Loucy (cell line): Measurements from ENCODE around the gene MAN1C1.

ENCODE experiments used
- H2AFZ ChIP-seq: fragments of 200-600 bp; sonication (generic); 2 replicates; pipeline ENCODE4 v1.6.0; 2016; ENCODE audit warnings: antibody characterized with exemption, mild to moderate bottlenecking, low read length, moderate library complexity
- H3F3A ChIP-seq: fragments of 200-600 bp; 2 replicates; pipeline ENCODE4 v1.6.0; 2016; ENCODE audit warnings: antibody characterized with exemption, low read depth, mild to moderate bottlenecking
- H3K27me3 ChIP-seq: fragments of 200-600 bp; sonication (generic); 2 replicates; pipeline ENCODE4 v1.6.1; 2014; ENCODE audit warnings: low read length, mild to moderate bottlenecking; ENCODE audit not compliant: insufficient read depth, poor library complexity, severe bottlenecking
- H3K36me3 ChIP-seq: fragments of 200-600 bp; sonication (generic); 2 replicates; pipeline ENCODE4 v1.6.1; 2016; ENCODE audit warnings: low read length; ENCODE audit not compliant: insufficient read depth
- H3K4me1 ChIP-seq: fragments of 200-600 bp; sonication (generic); 2 replicates; pipeline ENCODE4 v1.5.1; 2014; ENCODE audit warnings: low read length, mild to moderate bottlenecking; ENCODE audit not compliant: insufficient read depth, poor library complexity, severe bottlenecking
- H3K4me2 ChIP-seq: fragments of 200-600 bp; sonication (generic); 2 replicates; pipeline ENCODE4 v1.6.0; 2014; ENCODE audit warnings: antibody characterized with exemption, low read length, low read depth, mild to moderate bottlenecking; ENCODE audit not compliant: poor library complexity, severe bottlenecking
- H3K4me3 ChIP-seq: fragments of 200-600 bp; sonication (generic); 2 replicates; pipeline ENCODE4 v1.5.1; 2014; ENCODE audit warnings: low read length, mild to moderate bottlenecking, mixed read lengths; ENCODE audit not compliant: poor library complexity, severe bottlenecking
- H3K79me2 ChIP-seq: fragments of 200-600 bp; sonication (generic); 2 replicates; pipeline ENCODE4 v1.6.1; 2014; ENCODE audit warnings: low read length; ENCODE audit not compliant: insufficient read depth
- H3K9ac ChIP-seq: fragments of 200-600 bp; sonication (generic); 2 replicates; pipeline ENCODE4 v1.6.0; 2014; ENCODE audit warnings: mild to moderate bottlenecking, low read depth, low read length, moderate library complexity; ENCODE audit not compliant: poor library complexity, severe bottlenecking
- H3K9me2 ChIP-seq: fragments of 200-600 bp; sonication (generic); replicated peaks from 2 replicates; pipeline ENCODE4 v1.6.1; 2016; ENCODE audit warnings: low read depth, low read length, mixed read lengths
- H3K9me3 ChIP-seq: fragments of 200-600 bp; sonication (generic); 2 replicates; pipeline ENCODE4 v1.6.1; 2014; ENCODE audit warnings: mild to moderate bottlenecking, antibody characterized with exemption, low read length, low read depth; ENCODE audit not compliant: insufficient read depth
- H4K20me1 ChIP-seq: fragments of 200-600 bp; sonication (generic); 2 replicates; pipeline ENCODE4 v1.6.0; 2014; ENCODE audit warnings: antibody characterized with exemption, low read length, mild to moderate bottlenecking; ENCODE audit not compliant: insufficient read depth, poor library complexity, severe bottlenecking
- CTCF ChIP-seq: fragments of 200-600 bp; sonication (generic); conservative IDR thresholded peaks from 2 replicates; pipeline ENCODE4 v1.5.1; 2014; ENCODE audit warnings: mild to moderate bottlenecking, antibody characterized with exemption, low read length
- EZH2phosphoT487 ChIP-seq: fragments of 200-600 bp; IDR thresholded peaks from 2 replicates; pipeline ENCODE4 v1.6.1; 2018; ENCODE audit warnings: antibody characterized with exemption, mild to moderate bottlenecking, moderate library complexity, borderline replicate concordance

MAN1C1 gene

GRCh38 chr1:25607123-25607522 lies 9.5 kb upstream of the MAN1C1 start:
- no peaks in the 10 kb centered on the region for H3K9me2 ChIP-seq
- H3K4me2 ChIP-seq, result no peak overlapping the region

GRCh38 chr1:25608488-25609178 lies 8.0 kb upstream of the MAN1C1 start:
- Histone ChIP-seq H3K79me2 (no peaks in the 10 kb centered on the region), H3K4me3 (no peak overlapping the region), H3K4me2 (peak overlapping the region; percentile 58), H3K36me3 (no peaks in the 10 kb centered on the region), H2AFZ (no peak overlapping the region), H3K9me3 (no peaks in the 10 kb centered on the region), H3K9ac (no peak overlapping the region), H4K20me1 (no peaks in the 10 kb centered on the region), H3K27me3 (peaks cover 9% of the 10 kb centered on the region), H3F3A (no peaks in the 10 kb centered on the region), H3K4me1 (peaks cover 5% of the 10 kb centered on the region), H3K9me2 (no peaks in the 10 kb centered on the region)
- no peak for TF ChIP-seq EZH2phosphoT487
- peak; percentile 48 for TF ChIP-seq CTCF

More at GRCh38 chr1:25607123-25607522, 9.5 kb upstream of the MAN1C1 start:
- no peak overlapping the region for H2AFZ ChIP-seq
- TF ChIP-seq EZH2phosphoT487 (no peak), CTCF (no peak)
- H3K4me3 ChIP-seq, result no peak overlapping the region
- H3F3A ChIP-seq, result no peaks in the 10 kb centered on the region
- no peaks in the 10 kb centered on the region for H3K9me3 ChIP-seq
- peaks cover 5% of the 10 kb centered on the region for H3K4me1 ChIP-seq
- H4K20me1 ChIP-seq, result no peaks in the 10 kb centered on the region
- H3K79me2 ChIP-seq, result no peaks in the 10 kb centered on the region
- H3K27me3 ChIP-seq, result peaks cover 9% of the 10 kb centered on the region
- H3K9ac ChIP-seq, result no peak overlapping the region
- H3K36me3 ChIP-seq, result no peaks in the 10 kb centered on the region

- H4K20me1 ChIP-seq, result no peaks in the 10 kb centered on the region
- no peaks in the 10 kb centered on the region for H3K9me3 ChIP-seq
- no peak overlapping the region for H3K4me2 ChIP-seq
- H3K9ac ChIP-seq, result no peak overlapping the region
- H3K36me3 ChIP-seq, result no peaks in the 10 kb centered on the region
- peaks cover 9% of the 10 kb centered on the region for H3K27me3 ChIP-seq
- peaks cover 5% of the 10 kb centered on the region for H3K4me1 ChIP-seq
- no peaks in the 10 kb centered on the region for H3F3A ChIP-seq
- no peaks in the 10 kb centered on the region for H3K9me2 ChIP-seq
- no peak for TF ChIP-seq EZH2phosphoT487
- no peak for TF ChIP-seq CTCF
- no peak overlapping the region for H3K4me3 ChIP-seq
- no peak overlapping the region for H2AFZ ChIP-seq
- H3K79me2 ChIP-seq, result no peaks in the 10 kb centered on the region
These were observed 6.7 kb upstream of the MAN1C1 start for GRCh38 chr1:25609921-25610320.
